Measurements from ENCODE around the gene SYCE3.
A peak's percentile ranks its signal among the peaks of the same experiment; 100 is the strongest.

Gene SYCE3

GRCh38 chr22:50530877-50531545, 31.7 kb downstream of the SYCE3 start:
- peak; percentile 84 for DNase-seq (ENCODE audit: low spot score)

- no peak for DNase-seq (ENCODE audit: low spot score)
These were observed 32.2 kb downstream of the SYCE3 start for GRCh38 chr22:50530580-50530876.

- peak; percentile 81 for DNase-seq (ENCODE audit: low spot score)
These were observed 32.7 kb downstream of the SYCE3 start, which contains the start of gene TYMP for GRCh38 chr22:50529897-50530579. Gene TYMP (minus strand): TSS chr22:50530012. CDS start chr22:50529709, 303 bp downstream.

GRCh38 chr22:50529416-50529896, 33.3 kb downstream of the SYCE3 start:
- DNase-seq (ENCODE audit: low spot score) = no peak

- no peak for DNase-seq (ENCODE audit: low spot score)
These were observed 33.9 kb downstream of the SYCE3 start for GRCh38 chr22:50528682-50529415.

- no peak for DNase-seq (ENCODE audit: low spot score)
These were observed 34.6 kb downstream of the SYCE3 start for GRCh38 chr22:50527921-50528681.

- DNase-seq (ENCODE audit: low spot score) = peak; percentile 48
These were observed 35.6 kb downstream of the SYCE3 start for GRCh38 chr22:50526834-50527801.

- peak; percentile 58 for DNase-seq (ENCODE audit: low spot score)
These were observed 36.4 kb downstream of the SYCE3 start for GRCh38 chr22:50526108-50526833.

GRCh38 chr22:50525858-50526107, 36.9 kb downstream of the SYCE3 start:
- no peak for DNase-seq (ENCODE audit: low spot score)

GRCh38 chr22:50525104-50525857, 37.4 kb downstream of the SYCE3 start, which contains the start of gene SCO2:
Gene SCO2 (minus strand): TSS chr22:50525598. CDS start chr22:50524411, 1,187 bp downstream.
- DNase-seq (ENCODE audit: low spot score) = peak; percentile 97

- peak; percentile 44 for DNase-seq (ENCODE audit: low spot score)
These were observed 38.0 kb downstream of the SYCE3 start for GRCh38 chr22:50524676-50525103.

- no peak for DNase-seq (ENCODE audit: low spot score)
These were observed 38.7 kb downstream of the SYCE3 start for GRCh38 chr22:50523806-50524675.

GRCh38 chr22:50523458-50523805, 39.3 kb downstream of the SYCE3 start:
- no peak for DNase-seq (ENCODE audit: low spot score)

GRCh38 chr22:50522806-50523438, 39.8 kb downstream of the SYCE3 start:
- no peak for DNase-seq (ENCODE audit: low spot score)

- DNase-seq (ENCODE audit: low spot score) = no peak
These were observed 40.4 kb downstream of the SYCE3 start for GRCh38 chr22:50522208-50522805.

- DNase-seq (ENCODE audit: low spot score) = no peak
These were observed 41.0 kb downstream of the SYCE3 start for GRCh38 chr22:50521710-50522109.

GRCh38 chr22:50520826-50521453, 41.8 kb downstream of the SYCE3 start:
- no peak for DNase-seq (ENCODE audit: low spot score)
